Hepatocyte (in vitro differentiated cells): ENCODE results near the gene SIRT2. TPM values are rescaled to one million over a fixed set of nuclear protein-coding genes. Genes with fewer than 3 reads are reported as not detected.

Experiments
- DNase-seq: peaks from one replicate; pipeline ENCODE4 v3.0.0-alpha.2; 2016; ENCODE audit warnings: low spot score
- H2AFZ ChIP-seq: fragments of 200-600 bp; sonication (generic); 2 replicates; pipeline ENCODE4 v1.6.0; 2016; ENCODE audit warnings: antibody characterized with exemption, mild to moderate bottlenecking
- H3K27ac ChIP-seq: fragments of 200-600 bp; sonication (generic); 2 replicates; pipeline ENCODE4 v1.5.1; 2016; ENCODE audit warnings: mild to moderate bottlenecking
- H3K27me3 ChIP-seq: fragments of 200-600 bp; sonication (generic); 2 replicates; pipeline ENCODE4 v1.6.1; 2016
- H3K36me3 ChIP-seq: fragments of 200-600 bp; sonication (generic); replicated peaks from 2 replicates; pipeline ENCODE4 v1.5.1; 2016; ENCODE audit warnings: low read depth; ENCODE audit not compliant: insufficient read depth
- H3K4me1 ChIP-seq: fragments of 200-600 bp; sonication (generic); 2 replicates; pipeline ENCODE4 v1.5.1; 2016; ENCODE audit warnings: mild to moderate bottlenecking, moderate library complexity; ENCODE audit not compliant: insufficient read depth
- H3K4me2 ChIP-seq: fragments of 200-600 bp; sonication (generic); 2 replicates; pipeline ENCODE4 v1.6.0; 2016
- H3K4me3 ChIP-seq: fragments of 200-600 bp; sonication (generic); 2 replicates; pipeline ENCODE4 v1.5.1; 2016; ENCODE audit warnings: mild to moderate bottlenecking
- H3K79me2 ChIP-seq: fragments of 200-600 bp; sonication (generic); 2 replicates; pipeline ENCODE4 v1.6.0; 2017; ENCODE audit warnings: mild to moderate bottlenecking
- H3K9me2 ChIP-seq: fragments of 200-600 bp; sonication (generic); replicated peaks from 2 replicates; pipeline ENCODE4 v1.6.0; 2017; ENCODE audit warnings: mild to moderate bottlenecking; ENCODE audit not compliant: insufficient read depth
- H3K9me3 ChIP-seq: fragments of 200-600 bp; sonication (generic); 2 replicates; pipeline ENCODE4 v1.5.1; 2016; ENCODE audit warnings: low read depth, mild to moderate bottlenecking
- H4K20me1 ChIP-seq: fragments of 200-600 bp; sonication (generic); 2 replicates; pipeline ENCODE4 v1.6.0; 2016; ENCODE audit warnings: mild to moderate bottlenecking; ENCODE audit not compliant: insufficient read depth, poor library complexity, severe bottlenecking
- CTCF ChIP-seq: fragments of 200-600 bp; sonication (generic); IDR thresholded peaks from 2 replicates; pipeline ENCODE4 v1.5.1; 2016; ENCODE audit warnings: antibody characterized with exemption, mild to moderate bottlenecking; ENCODE audit not compliant: poor library complexity
- EZH2 ChIP-seq: fragments of 200-600 bp; sonication (generic); IDR thresholded peaks from 2 replicates; pipeline ENCODE4 v1.6.1; 2016; ENCODE audit warnings: antibody characterized with exemption, mild to moderate bottlenecking, borderline replicate concordance
- EZH2phosphoT487 ChIP-seq: fragments of 200-600 bp; sonication (generic); IDR thresholded peaks from one replicate; pipeline ENCODE4 v1.6.1; 2018; ENCODE audit warnings: antibody characterized with exemption, mild to moderate bottlenecking, low read depth, moderate library complexity; ENCODE audit not compliant: unreplicated experiment, severe bottlenecking
- WGBS: methylation state at CpG from one replicate; pipeline ENCODE4 v1.1.6; 2016; ENCODE audit warnings: low lambda C conversion rate; ENCODE audit errors: missing lambda C conversion rate; 5-methylcytosine and 5-hydroxymethylcytosine counted together
- polyA plus RNA-seq: library from polyadenylated mRNA; unstranded; fragments of >200 nt; fragmentation: Nextera tagmentation; extraction: Ambion mirVana; gene quantifications from 2 replicates; pipeline ENCODE4 v1.2.1, GENCODE V29; 2016
- total RNA-seq: library from RNA; depleted of rRNA; stranded (reverse); fragments of >200 nt; gene quantifications from 2 replicates; pipeline ENCODE4 v1.2.3, GENCODE V29; 2014

SIRT2 gene
- total and polyA plus RNA-seq, 2 experiments from 2014 or later: 52.1 to 75.9 TPM

GRCh38 chr19:38913958-38914357 is 14.5 kb upstream of the SIRT2 start:
- Histone ChIP-seq H3K27me3 (no peaks in the 10 kb centered on the region), H3K36me3 (no peaks in the 10 kb centered on the region), H3K4me2 (no peak overlapping the region), H2AFZ (no peak overlapping the region), H4K20me1 (no peaks in the 10 kb centered on the region), H3K9me2 (no peaks in the 10 kb centered on the region), H3K79me2 (no peaks in the 10 kb centered on the region), H3K4me1 (no peaks in the 10 kb centered on the region), H3K4me3 (no peak overlapping the region), H3K27ac (no peak overlapping the region), H3K9me3 (no peaks in the 10 kb centered on the region)
- WGBS: 92% methylated on average over 8 of the region's 8 CpGs
- TF ChIP-seq EZH2phosphoT487 (no peak), EZH2 (no peak), CTCF (no peak)
- no peak for DNase-seq

GRCh38 chr19:38912600-38913514 is 13.4 kb upstream of the SIRT2 start:
- Histone ChIP-seq H2AFZ (no peak overlapping the region), H3K27ac (no peak overlapping the region), H3K4me2 (no peak overlapping the region), H3K27me3 (no peaks in the 10 kb centered on the region), H3K36me3 (no peaks in the 10 kb centered on the region), H3K9me3 (no peaks in the 10 kb centered on the region), H3K9me2 (no peaks in the 10 kb centered on the region), H3K4me3 (no peak overlapping the region), H3K79me2 (no peaks in the 10 kb centered on the region), H4K20me1 (no peaks in the 10 kb centered on the region), H3K4me1 (no peaks in the 10 kb centered on the region)
- no peak for DNase-seq
- TF ChIP-seq EZH2phosphoT487 (no peak), CTCF (no peak), EZH2 (no peak)
- whole genome bisulfite sequencing: 83% methylated on average over 12 of the region's 12 CpGs

GRCh38 chr19:38911388-38912001 is 12.1 kb upstream of the SIRT2 start:
- Histone ChIP-seq H3K27ac (no peak overlapping the region), H3K4me3 (no peak overlapping the region), H3K36me3 (no peaks in the 10 kb centered on the region), H2AFZ (no peak overlapping the region), H3K9me3 (no peaks in the 10 kb centered on the region), H3K27me3 (no peaks in the 10 kb centered on the region), H3K4me1 (no peaks in the 10 kb centered on the region), H3K9me2 (no peaks in the 10 kb centered on the region), H4K20me1 (no peaks in the 10 kb centered on the region), H3K79me2 (no peaks in the 10 kb centered on the region), H3K4me2 (no peak overlapping the region)
- DNase-seq: no peak
- 92% methylated on average over 5 of the region's 16 CpGs for WGBS
- no peak for TF ChIP-seq EZH2phosphoT487
- TF ChIP-seq CTCF: no peak
- TF ChIP-seq EZH2: no peak
